ENCODE results near the gene RAB34. TPM values are rescaled to one million over a fixed set of nuclear protein-coding genes. Genes with fewer than 3 reads are reported as not detected.

Gene RAB34
- total RNA-seq, 3 donors from 2014 or later, result 105 to 129 (median 123) TPM

- H3K27ac ChIP-seq, result peak overlapping the region; percentile 51 to 73
- intact Hi-C loops (cut with DNase I; ENCODE audit: low total_unique reads), result no loop called here
- peaks cover 0 to 8% of the 10 kb centered on the region in 2 donors for H3K4me1 ChIP-seq
- no peaks in the 10 kb centered on the region for H3K27me3 ChIP-seq
- H3K9me3 ChIP-seq, result no peaks in the 10 kb centered on the region
- peak; percentile 78 to 84 for DNase-seq (ENCODE audit: low spot score in 2 of 2)
- no peak for TF ChIP-seq CTCF (IDR thresholded peaks at IDR 0.05)
- peak in 1 of 3 donors; percentile 36 for TF ChIP-seq POLR2AphosphoS5 (IDR thresholded peaks at IDR 0.05)
- H3K4me3 ChIP-seq, result no peak overlapping the region
- H3K36me3 ChIP-seq, result no peaks in the 10 kb centered on the region
Observed at GRCh38 chr17:28760601-28761562, 43.2 kb upstream of the RAB34 start.

GRCh38 chr17:28759256-28759865 lies 41.7 kb upstream of the RAB34 start:
- H3K9me3 ChIP-seq, result no peaks in the 10 kb centered on the region
- no peaks in the 10 kb centered on the region for H3K27me3 ChIP-seq
- H3K4me1 ChIP-seq, result peaks cover 0 to 8% of the 10 kb centered on the region in 2 donors
- peak in 1 of 2 donors; percentile 49 for DNase-seq (ENCODE audit: low spot score in 2 of 2)
- no peak overlapping the region for H3K4me3 ChIP-seq
- peak overlapping the region in 1 of 2 donors; percentile 11 for H3K27ac ChIP-seq
- TF ChIP-seq POLR2AphosphoS5 (IDR thresholded peaks at IDR 0.05), result no peak
- no peak for TF ChIP-seq POLR2A (IDR thresholded peaks at IDR 0.05)
- TF ChIP-seq CTCF (IDR thresholded peaks at IDR 0.05), result no peak
- intact Hi-C loops (cut with DNase I; ENCODE audit: low total_unique reads), result no loop called here
- no peaks in the 10 kb centered on the region for H3K36me3 ChIP-seq

- no peaks in the 10 kb centered on the region for H3K27me3 ChIP-seq
- H3K36me3 ChIP-seq, result no peaks in the 10 kb centered on the region
- H3K27ac ChIP-seq, result peak overlapping the region in 1 of 2 donors; percentile 3
- TF ChIP-seq POLR2AphosphoS5 (IDR thresholded peaks at IDR 0.05), result no peak
- TF ChIP-seq POLR2A (IDR thresholded peaks at IDR 0.05), result no peak
- no peak for TF ChIP-seq CTCF (IDR thresholded peaks at IDR 0.05)
- peak in 1 of 2 donors; percentile 46 for DNase-seq (ENCODE audit: low spot score in 2 of 2)
- intact Hi-C loops (cut with DNase I; ENCODE audit: low total_unique reads), result no loop called here
- peaks cover 0 to 8% of the 10 kb centered on the region in 2 donors for H3K4me1 ChIP-seq
- H3K9me3 ChIP-seq, result no peaks in the 10 kb centered on the region
- no peak overlapping the region for H3K4me3 ChIP-seq
Observed at GRCh38 chr17:28758411-28759121, 40.9 kb upstream of the RAB34 start.

GRCh38 chr17:28756049-28756804 lies 38.6 kb upstream of the RAB34 start:
- no peaks in the 10 kb centered on the region for H3K9me3 ChIP-seq
- no peaks in the 10 kb centered on the region for H3K36me3 ChIP-seq
- intact Hi-C loops (cut with DNase I; ENCODE audit: low total_unique reads), result no loop called here
- DNase-seq (ENCODE audit: low spot score in 2 of 2), result peak in 1 of 2 donors; percentile 38
- H3K4me1 ChIP-seq, result peaks cover 0 to 5% of the 10 kb centered on the region in 2 donors
- peak overlapping the region; percentile 0 to 17 for H3K27ac ChIP-seq
- TF ChIP-seq POLR2AphosphoS5 (IDR thresholded peaks at IDR 0.05), result no peak
- TF ChIP-seq CTCF (IDR thresholded peaks at IDR 0.05), result no peak
- TF ChIP-seq POLR2A (IDR thresholded peaks at IDR 0.05), result no peak
- H3K4me3 ChIP-seq, result no peak overlapping the region
- H3K27me3 ChIP-seq, result no peaks in the 10 kb centered on the region

Measured in breast epithelium (tissue), 4 donors.